Spleen (tissue), 7 donors: ENCODE results near the gene PAX5.

ENCODE experiments used
- CTCF ChIP-seq, 11 experiments: fragments of 200-600 bp in 7 of 11; fragments of 450-650 bp in 4 of 11; sonication (generic) in 4 of 11; IDR thresholded peaks in 8 of 11; conservative IDR thresholded peaks in 3 of 11; 1 replicate in 7 of 11; 2 replicates in 4 of 11; pipeline versions ENCODE4 v1.4.0 to v1.8.0; 2016 to 2021; ENCODE audit warnings: antibody characterized with exemption in 11 of 11, inconsistent platforms in 4 of 11, mild to moderate bottlenecking in 1 of 11
- POLR2A ChIP-seq, 3 donors: fragments of 450-650 bp; IDR thresholded peaks; one replicate each; pipeline ENCODE4 v1.5.1; 2017; ENCODE audit warnings: antibody characterized with exemption in 3 of 3, mild to moderate bottlenecking in 1 of 3
- donor health status: DM: no; HTN: no; CAD: no; lungs with moderate emphysema.
- donor health status: DM: no; HTN: no; CAD: no.
- donor health status: DM: no; HTN: no; CAD: no.

- TF ChIP-seq CTCF (IDR thresholded peaks at IDR 0.05 in 8 of 11, conservative IDR thresholded peaks at IDR 0.05 in 3 of 11) (peak in 3 of 11 experiments; percentile 13 to 35 (median 15)), POLR2A (IDR thresholded peaks at IDR 0.05) (no peak)
Measured at GRCh38 chr9:36999728-37000333, 34.2 kb downstream of the PAX5 start.
